IMR-90 (cell line): ENCODE results near the gene GCN1. TPM values are rescaled to one million over a fixed set of nuclear protein-coding genes. Genes with fewer than 3 reads are reported as not detected.
A peak's percentile ranks its signal among the peaks of the same experiment; 100 is the strongest.

ENCODE experiments used
- ATAC-seq: fragments of 200-7000 bp; cut with Tn5 transposase; 2 replicates; pipeline ENCODE4 v1.9.1; 2020; ENCODE audit warnings: low read depth, mild to moderate bottlenecking, moderate library complexity
- BruUV-seq: library from RNA; stranded (reverse); fragments of 400-500 nt; replicated peaks from 2 replicates; lab custom pipeline; 2021; lab: Mats Ljungman, UMichigan
- CTCF ChIA-PET: fragments of 300-600 bp; formaldehyde crosslinking; extraction: SDS; loops from one replicate; lab custom pipeline; 2021; ENCODE audit warnings: antibody characterized with exemption; lab: Yijun Ruan, JAX
- POLR2A ChIA-PET: fragments of 300-600 bp; sonication (Branson Sonifier 250); formaldehyde crosslinking; loops from one replicate; lab custom pipeline; 2022; ENCODE audit warnings: antibody characterized with exemption; ENCODE audit not compliant: unreplicated experiment; lab: Charles Lee
- DNase-seq: peaks from one replicate; pipeline ENCODE4 v3.0.0; 2013
- H2AFZ ChIP-seq: replicated peaks from 2 replicates; pipeline ENCODE3; 2013; ENCODE audit warnings: low read length, mild to moderate bottlenecking; ENCODE audit not compliant: poor library complexity
- H2AK5ac ChIP-seq: 2 replicates; pipeline ENCODE4 v1.6.1; 2013; ENCODE audit warnings: low read depth, low read length, inconsistent platforms
- H2AK9ac ChIP-seq: replicated peaks from 2 replicates; pipeline ENCODE3; 2013; ENCODE audit warnings: mild to moderate bottlenecking, low read depth, low read length, moderate library complexity; ENCODE audit not compliant: poor library complexity
- H2BK120ac ChIP-seq: 2 replicates; pipeline ENCODE4 v1.6.1; 2013; ENCODE audit warnings: low read depth, low read length, inconsistent platforms
- H2BK15ac ChIP-seq: 3 replicates; pipeline ENCODE4 v1.6.1; 2013; ENCODE audit warnings: low read depth, low read length, inconsistent platforms
- H2BK20ac ChIP-seq: 2 replicates; pipeline ENCODE4 v1.6.1; 2013; ENCODE audit warnings: low read depth, mild to moderate bottlenecking, inconsistent platforms, low read length, moderate library complexity
- H2BK5ac ChIP-seq: 2 replicates; pipeline ENCODE4 v1.6.1; 2013; ENCODE audit warnings: mild to moderate bottlenecking, low read depth, low read length, inconsistent platforms; ENCODE audit not compliant: poor library complexity, severe bottlenecking
- H3K14ac ChIP-seq: replicated peaks from 2 replicates; pipeline ENCODE4 v1.6.1; 2013; ENCODE audit warnings: low read depth, low read length, inconsistent platforms
- H3K18ac ChIP-seq: 2 replicates; pipeline ENCODE4 v1.6.1; 2013; ENCODE audit warnings: low read depth, low read length, control low read depth
- H3K23ac ChIP-seq: 2 replicates; pipeline ENCODE4 v1.6.1; 2013; ENCODE audit warnings: low read depth, low read length, inconsistent platforms
- H3K27ac ChIP-seq: 2 replicates; pipeline ENCODE4 v1.5.1; 2013; ENCODE audit warnings: mild to moderate bottlenecking, control low read depth, low read length; ENCODE audit not compliant: insufficient read depth
- H3K27me3 ChIP-seq: 2 replicates; pipeline ENCODE4 v1.6.1; 2013; ENCODE audit warnings: low read length; ENCODE audit not compliant: control insufficient read depth, insufficient read depth
- H3K36me3 ChIP-seq: 2 replicates; pipeline ENCODE4 v1.6.1; 2013; ENCODE audit warnings: low read length, mixed read lengths; ENCODE audit not compliant: control insufficient read depth, insufficient read depth
- H3K4ac ChIP-seq: 2 replicates; pipeline ENCODE4 v1.6.1; 2013; ENCODE audit warnings: low read depth, low read length, inconsistent platforms
- H3K4me1 ChIP-seq: 2 replicates; pipeline ENCODE4 v1.6.1; 2013; ENCODE audit warnings: low read length, mixed read lengths; ENCODE audit not compliant: control insufficient read depth, insufficient read depth
- H3K4me2 ChIP-seq: 2 replicates; pipeline ENCODE4 v1.6.1; 2013; ENCODE audit warnings: low read depth, mild to moderate bottlenecking, control low read depth, low read length, moderate library complexity
- H3K4me3 ChIP-seq: 2 replicates; pipeline ENCODE4 v1.5.1; 2013; ENCODE audit warnings: low read depth, mild to moderate bottlenecking, control low read depth, low read length, moderate library complexity; ENCODE audit not compliant: insufficient read depth
- H3K56ac ChIP-seq: 2 replicates; pipeline ENCODE4 v1.6.1; 2013; ENCODE audit warnings: low read length, inconsistent platforms; ENCODE audit not compliant: insufficient read depth; ENCODE audit errors: extremely low read depth
- H3K79me1 ChIP-seq, 2 experiments: 2 replicates each; pipeline ENCODE4 v1.6.1; 2013; ENCODE audit warnings: low read length in 2 of 2, inconsistent platforms in 1 of 2, low read depth in 1 of 2
- H3K9ac ChIP-seq: 2 replicates; pipeline ENCODE4 v1.6.1; 2013; ENCODE audit warnings: low read depth, low read length, control low read depth
- H3K9me1 ChIP-seq: 2 replicates; pipeline ENCODE4 v1.6.1; 2013; ENCODE audit warnings: low read length, inconsistent platforms; ENCODE audit not compliant: insufficient read depth
- H3K9me3 ChIP-seq: 2 replicates; pipeline ENCODE4 v1.6.1; 2013; ENCODE audit warnings: low read length; ENCODE audit not compliant: control insufficient read depth, insufficient read depth
- H4K20me1 ChIP-seq: 2 replicates; pipeline ENCODE4 v1.6.1; 2013; ENCODE audit warnings: low read length, inconsistent platforms; ENCODE audit not compliant: insufficient read depth
- H4K5ac ChIP-seq: 2 replicates; pipeline ENCODE4 v1.6.1; 2013; ENCODE audit warnings: mild to moderate bottlenecking, low read depth, low read length, control low read depth
- H4K8ac ChIP-seq, 2 experiments: 2 replicates each; pipeline ENCODE4 v1.6.1; 2013; ENCODE audit warnings: low read depth in 2 of 2, low read length in 2 of 2, control low read depth in 1 of 2, inconsistent platforms in 1 of 2
- H4K91ac ChIP-seq: 2 replicates; pipeline ENCODE4 v1.6.1; 2013; ENCODE audit warnings: low read depth, low read length, inconsistent platforms; ENCODE audit not compliant: insufficient read depth
- CHD1 ChIP-seq: IDR thresholded peaks from 2 replicates; pipeline ENCODE4 v1.6.1; 2012; ENCODE audit warnings: low read depth, low read length, improper control_type of control experiment
- CTCF ChIP-seq: conservative IDR thresholded peaks from 2 replicates; pipeline ENCODE4 v1.5.1; 2012; ENCODE audit warnings: mild to moderate bottlenecking, low read depth, low read length, improper control_type of control experiment
- FOS ChIP-seq: fragments of 150-350 bp; IDR thresholded peaks from 2 replicates; pipeline ENCODE4 v1.6.1; 2016; ENCODE audit warnings: low read depth, low read length
- MAZ ChIP-seq: IDR thresholded peaks from 2 replicates; pipeline ENCODE4 v1.6.1; 2012; ENCODE audit warnings: low read depth, mild to moderate bottlenecking, low read length, improper control_type of control experiment, moderate library complexity, borderline replicate concordance
- MXI1 ChIP-seq: IDR thresholded peaks from 2 replicates; pipeline ENCODE4 v1.6.1; 2012; ENCODE audit warnings: low read depth, mild to moderate bottlenecking, low read length, moderate library complexity, borderline replicate concordance
- NFE2L2 ChIP-seq: fragments of 150-350 bp; IDR thresholded peaks from 2 replicates; pipeline ENCODE4 v1.6.1; 2016; ENCODE audit warnings: low read depth, mild to moderate bottlenecking, low read length
- POLR2A ChIP-seq: IDR thresholded peaks from 2 replicates; pipeline ENCODE4 v1.6.1; 2012; ENCODE audit warnings: mild to moderate bottlenecking, low read depth, low read length
- RCOR1 ChIP-seq: IDR thresholded peaks from 2 replicates; pipeline ENCODE4 v1.6.1; 2012; ENCODE audit warnings: mild to moderate bottlenecking, low read length, improper control_type of control experiment; ENCODE audit not compliant: insufficient replicate concordance
- RFX5 ChIP-seq: IDR thresholded peaks from 2 replicates; pipeline ENCODE4 v1.8.0; 2012; ENCODE audit warnings: low read depth, mild to moderate bottlenecking, low read length, moderate library complexity
- WGBS, 2 experiments: methylation state at CpG; one replicate each; pipeline versions ENCODE4 v1.1.5 to v1.1.7; 2013; ENCODE audit warnings: missing lambda C conversion rate in 2 of 2; ENCODE audit not compliant: insufficient read length in 1 of 2; ENCODE audit errors: extremely low coverage in 2 of 2; 5-methylcytosine and 5-hydroxymethylcytosine counted together
- dilution Hi-C: fragments of 300-500 bp; cut with HindIII; formaldehyde crosslinking; loops from one replicate; pipeline ENCODE4 v1.14.3; 2018; ENCODE audit warnings: low sequenced_read_pairs; ENCODE audit not compliant: unreplicated experiment
- in situ Hi-C: fragments of 300-500 bp; cut with MboI; formaldehyde crosslinking; loops from 3 replicates; pipeline ENCODE4 v1.14.3; 2019; ENCODE audit warnings: low sequenced_read_pairs, inconsistent platforms, mixed read lengths
- intact Hi-C: fragments of 100-400 bp; cut with micrococcal nuclease; formaldehyde crosslinking; loops from 2 replicates; pipeline ENCODE4 v1.10.0; 2022
- polyA plus RNA-seq, 3 experiments: library from polyadenylated mRNA; depleted of rRNA; stranded (reverse); fragments of >200 nt; gene quantifications; 2 replicates each; pipeline ENCODE4 v1.2.3, GENCODE V29; 2012; ENCODE audit warnings: low replicate concordance in 1 of 3
- total RNA-seq: library from RNA; depleted of rRNA; stranded (reverse); fragments of >200 nt; gene quantifications from 2 replicates; pipeline ENCODE4 v1.2.3, GENCODE V29; 2012

Gene GCN1
- total and polyA plus RNA-seq, 2 of the 4 experiments (the other 2 are of a cell fraction): 57.8 to 77.6 TPM

- TF ChIP-seq RFX5 (no peak), RCOR1 (no peak)
Measured at GRCh38 chr12:120115066-120115465, 79.4 kb downstream of the GCN1 start (continued).

GRCh38 chr12:120110550-120111501, 83.7 kb downstream of the GCN1 start:
- intact Hi-C loops (no loop called here), dilution Hi-C loops (no loop called here), in situ Hi-C loops (loop anchor here (25.0 kb wide), 1 partner anchor 1749 kb away; the partner anchor contains the start of gene TAOK3)
- H2AFZ ChIP-seq: no peak overlapping the region
- no peak overlapping the region for H3K4ac ChIP-seq
- peaks cover 16% of the 10 kb centered on the region for H3K36me3 ChIP-seq
- H3K18ac ChIP-seq: no peak overlapping the region
- peaks cover 92% of the 10 kb centered on the region for H4K20me1 ChIP-seq
- no peak overlapping the region for H3K23ac ChIP-seq
- no peak overlapping the region for H3K4me2 ChIP-seq
- ATAC-seq (peak; percentile 8), DNase-seq (no peak)
- peaks cover 7% of the 10 kb centered on the region for H3K4me1 ChIP-seq
- WGBS, 2 experiments: 83% methylated on average over 15 of the region's 26 CpGs; no CpG with 5 or more reads in 1 of the 2 experiments
- H3K9ac ChIP-seq: no peak overlapping the region
- H2AK5ac ChIP-seq: no peak overlapping the region
- no peak overlapping the region for H2BK120ac ChIP-seq
- POLR2A ChIA-PET: no interaction called here
- BruUV-seq: no TSS peak
- H4K8ac ChIP-seq: no peak overlapping the region
- no peaks in the 10 kb centered on the region for H3K27me3 ChIP-seq
- no peak overlapping the region for H2BK20ac ChIP-seq
- no peak overlapping the region for H2AK9ac ChIP-seq
- H3K27ac ChIP-seq: no peak overlapping the region
- no peak overlapping the region for H3K56ac ChIP-seq
- no peak for TF ChIP-seq CTCF
- no peak for TF ChIP-seq RFX5
- TF ChIP-seq MXI1: no peak
- no peak for TF ChIP-seq FOS
- TF ChIP-seq NFE2L2: no peak
- TF ChIP-seq MAZ: no peak
- no peak for TF ChIP-seq CHD1
- no peak for TF ChIP-seq POLR2A
- H3K9me3 ChIP-seq: no peaks in the 10 kb centered on the region
- H3K14ac ChIP-seq: no peak overlapping the region
- peaks cover 31% of the 10 kb centered on the region for H3K9me1 ChIP-seq
- no peak overlapping the region for H4K5ac ChIP-seq
- CTCF ChIA-PET: no interaction called here
- H3K4me3 ChIP-seq: no peak overlapping the region
- H4K91ac ChIP-seq: no peak overlapping the region
- no peak overlapping the region for H2BK15ac ChIP-seq
- no peak overlapping the region for H2BK5ac ChIP-seq
- peaks cover 10 to 78% of the 10 kb centered on the region in 2 experiments; a peak in 3 of 4 replicates for H3K79me1 ChIP-seq
